GM23338 (cell line): ENCODE data around the gene RASGRP1. TPM values are rescaled to one million over a fixed set of nuclear protein-coding genes. Genes with fewer than 3 reads are reported as not detected.

Experiments used
- ATAC-seq: fragments of 200-7000 bp; cut with Tn5 transposase; 3 replicates; pipeline ENCODE4 v1.9.1; 2020
- DNase-seq: peaks from one replicate; pipeline ENCODE4 v3.0.0-alpha.2; 2015; ENCODE audit warnings: low spot score
- H2AFZ ChIP-seq: fragments of 200-600 bp; sonication (generic); 2 replicates; pipeline ENCODE4 v1.8.0; 2016; ENCODE audit warnings: antibody characterized with exemption, mild to moderate bottlenecking, moderate library complexity
- H3F3A ChIP-seq: fragments of 200-600 bp; sonication (generic); replicated peaks from 2 replicates; pipeline ENCODE4 v1.8.0; 2017; ENCODE audit warnings: antibody characterized with exemption, mixed run types, low read depth
- H3K27ac ChIP-seq: fragments of 200-600 bp; sonication (generic); 2 replicates; pipeline ENCODE4 v1.6.1; 2016; ENCODE audit warnings: low read depth
- H3K27me3 ChIP-seq: fragments of 200-600 bp; sonication (generic); 2 replicates; pipeline ENCODE4 v1.8.0; 2016; ENCODE audit warnings: mild to moderate bottlenecking, mixed run types, moderate library complexity; ENCODE audit not compliant: insufficient read depth
- H3K36me3 ChIP-seq: fragments of 200-600 bp; sonication (generic); 2 replicates; pipeline ENCODE4 v1.8.0; 2016; ENCODE audit warnings: mild to moderate bottlenecking; ENCODE audit not compliant: insufficient read depth
- H3K4me1 ChIP-seq: fragments of 200-600 bp; sonication (generic); 2 replicates; pipeline ENCODE4 v1.8.0; 2016; ENCODE audit warnings: mild to moderate bottlenecking, moderate library complexity; ENCODE audit not compliant: insufficient read depth
- H3K4me2 ChIP-seq: fragments of 200-600 bp; sonication (generic); 2 replicates; pipeline ENCODE4 v1.7.1; 2017; ENCODE audit warnings: mixed run types
- H3K4me3 ChIP-seq: fragments of 200-600 bp; sonication (generic); 2 replicates; pipeline ENCODE4 v1.6.1; 2016; ENCODE audit warnings: mixed run types
- H3K79me2 ChIP-seq: fragments of 200-600 bp; sonication (generic); replicated peaks from 2 replicates; pipeline ENCODE4 v1.8.0; 2017; ENCODE audit warnings: mild to moderate bottlenecking; ENCODE audit not compliant: insufficient read depth
- H3K9me2 ChIP-seq: fragments of 200-600 bp; sonication (generic); 2 replicates; pipeline ENCODE4 v1.8.0; 2017; ENCODE audit not compliant: insufficient read depth
- H4K20me1 ChIP-seq: fragments of 200-600 bp; sonication (generic); replicated peaks from 2 replicates; pipeline ENCODE4 v1.8.0; 2017; ENCODE audit warnings: mild to moderate bottlenecking; ENCODE audit not compliant: insufficient read depth
- H3K27ac Mint-ChIP-seq: 2 replicates; pipeline ENCODE4 v1.8.0; 2020; ENCODE audit warnings: inconsistent platforms, mild to moderate bottlenecking, moderate library complexity, mixed read lengths
- H3K27me3 Mint-ChIP-seq: 3 replicates; pipeline ENCODE4 v1.8.0; 2022; ENCODE audit warnings: low read depth, mild to moderate bottlenecking, moderate library complexity, mixed read lengths, inconsistent platforms; ENCODE audit not compliant: insufficient read depth, poor library complexity
- H3K36me3 Mint-ChIP-seq: 3 replicates; pipeline ENCODE4 v1.8.0; 2021; ENCODE audit warnings: low read depth, mild to moderate bottlenecking, inconsistent platforms, moderate library complexity, mixed read lengths
- H3K4me1 Mint-ChIP-seq: 3 replicates; pipeline ENCODE4 v1.8.0; 2020; ENCODE audit warnings: mild to moderate bottlenecking, inconsistent platforms, mixed read lengths
- H3K4me3 Mint-ChIP-seq: 3 replicates; pipeline ENCODE4 v1.8.0; 2021; ENCODE audit warnings: moderate library complexity, mild to moderate bottlenecking, inconsistent platforms, mixed read lengths
- H3K9me3 Mint-ChIP-seq: 3 replicates; pipeline ENCODE4 v1.8.0; 2020; ENCODE audit warnings: moderate library complexity, mild to moderate bottlenecking, inconsistent platforms, mixed read lengths
- CTCF ChIP-seq, 2 experiments: fragments of 200-600 bp in 1 of 2; sonication (generic) in 1 of 2; conservative IDR thresholded peaks; 2 replicates each; pipeline versions ENCODE4 v1.5.1 to v1.6.1; 2016 to 2017; ENCODE audit warnings: antibody characterized with exemption in 2 of 2, low read depth in 2 of 2, mild to moderate bottlenecking in 2 of 2, moderate library complexity in 1 of 2
- ETS1 ChIP-seq: IDR thresholded peaks from 2 replicates; pipeline ENCODE4 v1.6.1; 2016; ENCODE audit warnings: antibody characterized with exemption
- EZH2 ChIP-seq: fragments of 200-600 bp; sonication (generic); IDR thresholded peaks from one replicate; pipeline ENCODE4 v1.8.0; 2017; ENCODE audit warnings: antibody characterized with exemption, mild to moderate bottlenecking, low read depth; ENCODE audit not compliant: unreplicated experiment
- EZH2phosphoT487 ChIP-seq: fragments of 200-600 bp; sonication (generic); IDR thresholded peaks from one replicate; pipeline ENCODE4 v1.8.1; 2018; ENCODE audit warnings: antibody characterized with exemption; ENCODE audit not compliant: unreplicated experiment
- JUNB ChIP-seq: IDR thresholded peaks from one replicate; pipeline ENCODE4 v1.6.1; 2016; ENCODE audit warnings: antibody characterized with exemption; ENCODE audit not compliant: unreplicated experiment
- NANOG ChIP-seq: IDR thresholded peaks from 2 replicates; pipeline ENCODE4 v1.6.1; 2016; ENCODE audit warnings: antibody characterized with exemption, borderline replicate concordance
- POLR2AphosphoS5 ChIP-seq: IDR thresholded peaks from 2 replicates; pipeline ENCODE4 v1.6.1; 2016; ENCODE audit warnings: antibody characterized with exemption, low read depth
- STAT1 ChIP-seq: IDR thresholded peaks from one replicate; pipeline ENCODE4 v1.6.1; 2016; ENCODE audit warnings: antibody characterized with exemption; ENCODE audit not compliant: unreplicated experiment
- ZNF114 ChIP-seq: fragments of 250-450 bp; sonication (Bioruptor Pico); IDR thresholded peaks from 2 replicates; pipeline ENCODE4 v1.5.0; 2020; ENCODE audit warnings: mild to moderate bottlenecking, moderate library complexity
- polyA plus RNA-seq: library from polyadenylated mRNA; unstranded; fragments of >200 nt; fragmentation: Nextera tagmentation; extraction: Ambion mirVana; gene quantifications from 2 replicates; pipeline ENCODE4 v1.2.1, GENCODE V29; 2016
- total RNA-seq: library from RNA; depleted of rRNA; stranded (reverse); fragments of >200 nt; shearing (Covaris generic); gene quantifications from 2 replicates; pipeline ENCODE4 v1.2.3, GENCODE V29; 2014
- TF ChIP-seq, protein P1 (sequence below): IDR thresholded peaks from one replicate; pipeline ENCODE4 v1.6.1; 2018; ENCODE audit warnings: antibody characterized with exemption; ENCODE audit not compliant: unreplicated experiment

Gene RASGRP1
- total and polyA plus RNA-seq, 2 experiments from 2014 or later: 1.1 to 1.2 TPM

DNA sequence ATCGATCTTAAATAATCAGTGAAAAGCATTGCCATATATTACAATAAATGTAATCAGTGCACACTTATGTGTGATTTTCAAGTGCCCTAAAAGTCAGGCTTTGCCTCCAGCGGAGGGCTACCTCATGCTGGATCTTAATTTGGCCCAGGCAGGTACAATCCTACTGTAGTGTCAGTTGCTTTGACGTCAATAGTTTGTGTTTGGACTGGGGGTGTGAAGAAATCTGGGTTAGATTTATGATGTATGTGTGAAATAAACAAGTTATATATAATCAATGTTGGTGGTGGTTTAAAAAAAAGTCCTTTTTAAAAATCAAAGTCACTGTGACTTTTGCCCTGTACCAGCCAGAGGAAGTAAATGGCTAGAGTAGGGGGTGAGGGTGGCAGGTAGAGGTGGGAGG, 14.0 kb upstream of the RASGRP1 start (continued):
- no peak for TF ChIP-seq ETS1

GRCh38 chr15:38577424-38577987, 12.9 kb upstream of the RASGRP1 start:
- H3F3A ChIP-seq: no peaks in the 10 kb centered on the region
- H3K4me2 ChIP-seq: no peak overlapping the region
- H3K4me1 ChIP-seq: peaks cover 5% of the 10 kb centered on the region; the same call in 1 of the 2 replicates
- TF ChIP-seq, protein P1, sequence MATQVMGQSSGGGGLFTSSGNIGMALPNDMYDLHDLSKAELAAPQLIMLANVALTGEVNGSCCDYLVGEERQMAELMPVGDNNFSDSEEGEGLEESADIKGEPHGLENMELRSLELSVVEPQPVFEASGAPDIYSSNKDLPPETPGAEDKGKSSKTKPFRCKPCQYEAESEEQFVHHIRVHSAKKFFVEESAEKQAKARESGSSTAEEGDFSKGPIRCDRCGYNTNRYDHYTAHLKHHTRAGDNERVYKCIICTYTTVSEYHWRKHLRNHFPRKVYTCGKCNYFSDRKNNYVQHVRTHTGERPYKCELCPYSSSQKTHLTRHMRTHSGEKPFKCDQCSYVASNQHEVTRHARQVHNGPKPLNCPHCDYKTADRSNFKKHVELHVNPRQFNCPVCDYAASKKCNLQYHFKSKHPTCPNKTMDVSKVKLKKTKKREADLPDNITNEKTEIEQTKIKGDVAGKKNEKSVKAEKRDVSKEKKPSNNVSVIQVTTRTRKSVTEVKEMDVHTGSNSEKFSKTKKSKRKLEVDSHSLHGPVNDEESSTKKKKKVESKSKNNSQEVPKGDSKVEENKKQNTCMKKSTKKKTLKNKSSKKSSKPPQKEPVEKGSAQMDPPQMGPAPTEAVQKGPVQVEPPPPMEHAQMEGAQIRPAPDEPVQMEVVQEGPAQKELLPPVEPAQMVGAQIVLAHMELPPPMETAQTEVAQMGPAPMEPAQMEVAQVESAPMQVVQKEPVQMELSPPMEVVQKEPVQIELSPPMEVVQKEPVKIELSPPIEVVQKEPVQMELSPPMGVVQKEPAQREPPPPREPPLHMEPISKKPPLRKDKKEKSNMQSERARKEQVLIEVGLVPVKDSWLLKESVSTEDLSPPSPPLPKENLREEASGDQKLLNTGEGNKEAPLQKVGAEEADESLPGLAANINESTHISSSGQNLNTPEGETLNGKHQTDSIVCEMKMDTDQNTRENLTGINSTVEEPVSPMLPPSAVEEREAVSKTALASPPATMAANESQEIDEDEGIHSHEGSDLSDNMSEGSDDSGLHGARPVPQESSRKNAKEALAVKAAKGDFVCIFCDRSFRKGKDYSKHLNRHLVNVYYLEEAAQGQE: no peak
- TF ChIP-seq ETS1 (no peak), POLR2AphosphoS5 (no peak), JUNB (no peak)
- H3K9me3 Mint-ChIP-seq: peaks cover 8% of the 10 kb centered on the region
- no peak for ATAC-seq
- no peak overlapping the region for H3K4me3 ChIP-seq
- H3K27me3 ChIP-seq: no peaks in the 10 kb centered on the region
- peaks cover 16% of the 10 kb centered on the region for H3K4me1 Mint-ChIP-seq
- H3K27ac Mint-ChIP-seq: no peak overlapping the region
- no peaks in the 10 kb centered on the region; the same call in 2 of the 3 replicates for H3K36me3 Mint-ChIP-seq
- no peak overlapping the region for H3K27ac ChIP-seq
- H3K9me2 ChIP-seq: 0 out of 2 replicates have a peak, but pooled peaks cover 4% of the 10 kb centered on the region
- peak overlapping the region; percentile 5; the same call in 1 of the 2 replicates for H2AFZ ChIP-seq
- no peak overlapping the region for H3K4me3 Mint-ChIP-seq
- H3K79me2 ChIP-seq: no peaks in the 10 kb centered on the region
- no peaks in the 10 kb centered on the region for H4K20me1 ChIP-seq
- H3K27me3 Mint-ChIP-seq: peaks cover 2% of the 10 kb centered on the region
- no peaks in the 10 kb centered on the region for H3K36me3 ChIP-seq
- no peak for DNase-seq

GRCh38 chr15:38576837-38577236, 12.2 kb upstream of the RASGRP1 start:
- Histone ChIP-seq H4K20me1 (no peaks in the 10 kb centered on the region), H3K4me1 (peaks cover 5% of the 10 kb centered on the region; the same call in 1 of the 2 replicates), H3K4me3 (no peak overlapping the region), H3F3A (no peaks in the 10 kb centered on the region), H3K79me2 (no peaks in the 10 kb centered on the region), H3K27ac (no peak overlapping the region), H3K36me3 (no peaks in the 10 kb centered on the region), H3K9me2 (0 out of 2 replicates have a peak, but pooled peaks cover 4% of the 10 kb centered on the region), H2AFZ (peak overlapping the region; percentile 5; the same call in 1 of the 2 replicates), H3K4me2 (no peak overlapping the region), H3K27me3 (no peaks in the 10 kb centered on the region)
- no peak for ATAC-seq
- H3K9me3 Mint-ChIP-seq: peaks cover 8% of the 10 kb centered on the region
- H3K4me3 Mint-ChIP-seq: no peak overlapping the region
- H3K36me3 Mint-ChIP-seq: no peaks in the 10 kb centered on the region; the same call in 2 of the 3 replicates
- no peak for DNase-seq
- no peak overlapping the region for H3K27ac Mint-ChIP-seq
- H3K4me1 Mint-ChIP-seq: peaks cover 16% of the 10 kb centered on the region
- H3K27me3 Mint-ChIP-seq: peaks cover 1% of the 10 kb centered on the region
- TF ChIP-seq, protein P1: no peak
- TF ChIP-seq EZH2: no peak
- TF ChIP-seq NANOG: no peak
- TF ChIP-seq STAT1: no peak
- no peak for TF ChIP-seq POLR2AphosphoS5
- no peak for TF ChIP-seq CTCF (conservative IDR thresholded peaks at IDR 0.05; ENCODE audit: low read depth in 2 of 2)
- no peak for TF ChIP-seq JUNB
- no peak for TF ChIP-seq ZNF114
- TF ChIP-seq EZH2phosphoT487: no peak
